HepG2 (cell line): ENCODE measurements around the gene FAM110D. TPM values are rescaled to one million over a fixed set of nuclear protein-coding genes. Genes with fewer than 3 reads are reported as not detected.

Experiments used
- HDAC2 ChIP-seq: sonication (generic); formaldehyde crosslinking; IDR thresholded peaks from 2 replicates; pipeline ENCODE4 v1.4.0; 2020; ENCODE audit warnings: missing genetic modification reagents
- PCBP1 ChIP-seq: fragments of 200-400 bp; formaldehyde crosslinking; IDR thresholded peaks from 2 replicates; pipeline ENCODE4 v1.6.1; 2017; ENCODE audit warnings: mild to moderate bottlenecking, low read depth, low read length, borderline replicate concordance
- RXRA ChIP-seq: sonication (generic); formaldehyde crosslinking; IDR thresholded peaks from 2 replicates; pipeline ENCODE4 v1.5.1; 2020; ENCODE audit warnings: missing genetic modification reagents
- SAFB2 ChIP-seq: sonication (generic); formaldehyde crosslinking; IDR thresholded peaks from 2 replicates; pipeline ENCODE4 v1.5.1; 2020; ENCODE audit warnings: missing genetic modification reagents, low read depth, mild to moderate bottlenecking, borderline replicate concordance
- SMC3 ChIP-seq: IDR thresholded peaks from 2 replicates; pipeline ENCODE4 v1.6.1; 2011; ENCODE audit warnings: low read length, improper control_type of control experiment
- YEATS4 ChIP-seq: sonication (generic); formaldehyde crosslinking; IDR thresholded peaks from 2 replicates; pipeline ENCODE4 v1.4.0; 2020; ENCODE audit warnings: missing genetic modification reagents, borderline replicate concordance
- ZNF446 ChIP-seq: sonication (generic); formaldehyde crosslinking; IDR thresholded peaks from 2 replicates; pipeline ENCODE4 v1.5.0; 2020; ENCODE audit warnings: mild to moderate bottlenecking, missing genetic modification reagents
- ZSCAN22 ChIP-seq: sonication (generic); formaldehyde crosslinking; IDR thresholded peaks from 2 replicates; pipeline ENCODE4 v1.4.0; 2020; ENCODE audit warnings: mild to moderate bottlenecking, missing genetic modification reagents
- polyA plus RNA-seq, 8 experiments: library from polyadenylated mRNA; depleted of rRNA in 3 of 8; stranded (reverse) in 7 of 8; unstranded in 1 of 8; fragments of >200 nt; fragmentation: Illumina TruSeq in 4 of 8; extraction: Trizol in 4 of 8; gene quantifications; 2 replicates each; pipeline versions ENCODE4 v1.2.1 to v1.2.3, GENCODE V29; 2011 to 2016; ENCODE audit warnings: low read depth in 4 of 8, missing spikeins in 1 of 8, mixed read lengths in 1 of 8; ENCODE audit not compliant: insufficient read depth in 1 of 8
- total RNA-seq, 5 experiments: library from RNA; depleted of rRNA; stranded (reverse); fragments of >200 nt; fragmentation: Illumina TruSeq; extraction: Trizol; gene quantifications; 2 replicates each; pipeline ENCODE4 v1.2.3, GENCODE V29; 2016; ENCODE audit warnings: low read depth in 1 of 5
- TF ChIP-seq, protein P1 (sequence below): sonication (generic); formaldehyde crosslinking; IDR thresholded peaks from 2 replicates; pipeline ENCODE4 v1.5.0; 2020; ENCODE audit warnings: mild to moderate bottlenecking, missing genetic modification reagents
- TF ChIP-seq, protein P2 (sequence below): sonication (generic); formaldehyde crosslinking; IDR thresholded peaks from 2 replicates; pipeline ENCODE4 v1.4.0; 2020; ENCODE audit warnings: mild to moderate bottlenecking, missing genetic modification reagents
- TF ChIP-seq, protein P3 (sequence below): sonication (generic); formaldehyde crosslinking; IDR thresholded peaks from 2 replicates; pipeline ENCODE4 v1.4.0; 2020; ENCODE audit warnings: missing genetic modification reagents, borderline replicate concordance
- TF ChIP-seq, protein P4 (sequence below): sonication (generic); formaldehyde crosslinking; IDR thresholded peaks from 2 replicates; pipeline ENCODE4 v1.5.1; 2020; ENCODE audit warnings: mild to moderate bottlenecking, missing genetic modification reagents

Gene FAM110D
- total and polyA plus RNA-seq, 2 of the 13 experiments (the other 11 are each of a cell fraction or from before 2014, with no cell fraction given), result not detected

DNA sequence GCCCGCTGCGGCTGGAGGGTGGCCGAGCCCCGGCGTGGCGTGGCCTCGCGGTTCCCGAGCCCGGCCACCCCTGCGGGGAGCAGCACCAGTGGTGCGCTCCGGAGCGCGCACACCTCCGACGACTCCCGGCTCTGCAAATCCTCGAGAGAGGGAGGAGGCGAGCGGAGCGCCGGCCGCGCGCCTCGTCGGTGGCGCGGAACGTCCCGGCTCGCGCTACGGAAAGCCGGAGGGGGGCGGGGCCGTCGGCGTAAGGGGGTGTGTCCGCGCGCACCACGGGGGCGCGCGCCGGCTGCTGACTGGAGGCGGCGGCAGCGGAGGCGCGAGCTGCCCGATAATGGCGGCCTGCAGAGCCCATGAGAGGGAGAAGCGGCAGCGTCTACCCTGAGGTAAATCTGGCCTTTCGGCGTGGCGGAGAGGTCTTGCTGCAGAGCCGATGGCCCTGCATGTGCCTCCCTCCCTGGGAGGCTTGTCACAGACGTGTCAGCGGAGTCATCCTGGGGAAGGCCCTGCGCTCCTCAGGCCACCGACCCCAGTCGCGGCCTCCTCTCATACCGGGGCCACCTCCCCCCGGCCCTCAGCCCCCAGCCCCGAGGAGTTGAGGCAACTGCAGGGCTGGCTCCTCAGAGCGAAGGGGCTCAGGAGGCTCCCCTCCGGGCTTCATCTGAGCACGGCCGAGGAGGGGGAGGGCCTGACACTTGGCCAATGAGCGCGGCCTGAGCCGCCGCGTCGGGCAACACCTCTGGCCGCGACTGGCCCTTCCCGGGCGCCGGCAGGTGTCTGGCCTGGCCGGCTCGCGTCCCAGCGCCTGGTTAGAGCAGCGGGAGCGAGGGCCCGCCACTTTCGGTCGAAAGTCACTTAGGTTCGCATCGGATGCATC lies 47.1 kb upstream of the FAM110D start, which contains the start of gene PDIK1L (continued):
- TF ChIP-seq, protein P1, sequence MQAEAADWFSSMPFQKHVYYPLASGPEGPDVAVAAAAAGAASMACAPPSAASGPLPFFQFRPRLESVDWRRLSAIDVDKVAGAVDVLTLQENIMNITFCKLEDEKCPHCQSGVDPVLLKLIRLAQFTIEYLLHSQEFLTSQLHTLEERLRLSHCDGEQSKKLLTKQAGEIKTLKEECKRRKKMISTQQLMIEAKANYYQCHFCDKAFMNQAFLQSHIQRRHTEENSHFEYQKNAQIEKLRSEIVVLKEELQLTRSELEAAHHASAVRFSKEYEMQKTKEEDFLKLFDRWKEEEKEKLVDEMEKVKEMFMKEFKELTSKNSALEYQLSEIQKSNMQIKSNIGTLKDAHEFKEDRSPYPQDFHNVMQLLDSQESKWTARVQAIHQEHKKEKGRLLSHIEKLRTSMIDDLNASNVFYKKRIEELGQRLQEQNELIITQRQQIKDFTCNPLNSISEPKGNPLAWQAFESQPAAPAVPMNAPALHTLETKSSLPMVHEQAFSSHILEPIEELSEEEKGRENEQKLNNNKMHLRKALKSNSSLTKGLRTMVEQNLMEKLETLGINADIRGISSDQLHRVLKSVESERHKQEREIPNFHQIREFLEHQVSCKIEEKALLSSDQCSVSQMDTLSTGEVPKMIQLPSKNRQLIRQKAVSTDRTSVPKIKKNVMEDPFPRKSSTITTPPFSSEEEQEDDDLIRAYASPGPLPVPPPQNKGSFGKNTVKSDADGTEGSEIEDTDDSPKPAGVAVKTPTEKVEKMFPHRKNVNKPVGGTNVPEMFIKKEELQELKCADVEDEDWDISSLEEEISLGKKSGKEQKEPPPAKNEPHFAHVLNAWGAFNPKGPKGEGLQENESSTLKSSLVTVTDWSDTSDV (CRISPR knock-in tag), result peak; percentile 73; the same call in 1 of the 2 replicates
- no peak for TF ChIP-seq SMC3
- 0 out of 2 replicates have a peak, but pooled peaks have one; percentile 43 for TF ChIP-seq RXRA (CRISPR knock-in tag)
- peak; percentile 62; the same call in 1 of the 2 replicates for TF ChIP-seq HDAC2 (CRISPR knock-in tag)
- no peak for TF ChIP-seq SAFB2 (CRISPR knock-in tag)
- TF ChIP-seq PCBP1, result no peak
- TF ChIP-seq, protein P2, sequence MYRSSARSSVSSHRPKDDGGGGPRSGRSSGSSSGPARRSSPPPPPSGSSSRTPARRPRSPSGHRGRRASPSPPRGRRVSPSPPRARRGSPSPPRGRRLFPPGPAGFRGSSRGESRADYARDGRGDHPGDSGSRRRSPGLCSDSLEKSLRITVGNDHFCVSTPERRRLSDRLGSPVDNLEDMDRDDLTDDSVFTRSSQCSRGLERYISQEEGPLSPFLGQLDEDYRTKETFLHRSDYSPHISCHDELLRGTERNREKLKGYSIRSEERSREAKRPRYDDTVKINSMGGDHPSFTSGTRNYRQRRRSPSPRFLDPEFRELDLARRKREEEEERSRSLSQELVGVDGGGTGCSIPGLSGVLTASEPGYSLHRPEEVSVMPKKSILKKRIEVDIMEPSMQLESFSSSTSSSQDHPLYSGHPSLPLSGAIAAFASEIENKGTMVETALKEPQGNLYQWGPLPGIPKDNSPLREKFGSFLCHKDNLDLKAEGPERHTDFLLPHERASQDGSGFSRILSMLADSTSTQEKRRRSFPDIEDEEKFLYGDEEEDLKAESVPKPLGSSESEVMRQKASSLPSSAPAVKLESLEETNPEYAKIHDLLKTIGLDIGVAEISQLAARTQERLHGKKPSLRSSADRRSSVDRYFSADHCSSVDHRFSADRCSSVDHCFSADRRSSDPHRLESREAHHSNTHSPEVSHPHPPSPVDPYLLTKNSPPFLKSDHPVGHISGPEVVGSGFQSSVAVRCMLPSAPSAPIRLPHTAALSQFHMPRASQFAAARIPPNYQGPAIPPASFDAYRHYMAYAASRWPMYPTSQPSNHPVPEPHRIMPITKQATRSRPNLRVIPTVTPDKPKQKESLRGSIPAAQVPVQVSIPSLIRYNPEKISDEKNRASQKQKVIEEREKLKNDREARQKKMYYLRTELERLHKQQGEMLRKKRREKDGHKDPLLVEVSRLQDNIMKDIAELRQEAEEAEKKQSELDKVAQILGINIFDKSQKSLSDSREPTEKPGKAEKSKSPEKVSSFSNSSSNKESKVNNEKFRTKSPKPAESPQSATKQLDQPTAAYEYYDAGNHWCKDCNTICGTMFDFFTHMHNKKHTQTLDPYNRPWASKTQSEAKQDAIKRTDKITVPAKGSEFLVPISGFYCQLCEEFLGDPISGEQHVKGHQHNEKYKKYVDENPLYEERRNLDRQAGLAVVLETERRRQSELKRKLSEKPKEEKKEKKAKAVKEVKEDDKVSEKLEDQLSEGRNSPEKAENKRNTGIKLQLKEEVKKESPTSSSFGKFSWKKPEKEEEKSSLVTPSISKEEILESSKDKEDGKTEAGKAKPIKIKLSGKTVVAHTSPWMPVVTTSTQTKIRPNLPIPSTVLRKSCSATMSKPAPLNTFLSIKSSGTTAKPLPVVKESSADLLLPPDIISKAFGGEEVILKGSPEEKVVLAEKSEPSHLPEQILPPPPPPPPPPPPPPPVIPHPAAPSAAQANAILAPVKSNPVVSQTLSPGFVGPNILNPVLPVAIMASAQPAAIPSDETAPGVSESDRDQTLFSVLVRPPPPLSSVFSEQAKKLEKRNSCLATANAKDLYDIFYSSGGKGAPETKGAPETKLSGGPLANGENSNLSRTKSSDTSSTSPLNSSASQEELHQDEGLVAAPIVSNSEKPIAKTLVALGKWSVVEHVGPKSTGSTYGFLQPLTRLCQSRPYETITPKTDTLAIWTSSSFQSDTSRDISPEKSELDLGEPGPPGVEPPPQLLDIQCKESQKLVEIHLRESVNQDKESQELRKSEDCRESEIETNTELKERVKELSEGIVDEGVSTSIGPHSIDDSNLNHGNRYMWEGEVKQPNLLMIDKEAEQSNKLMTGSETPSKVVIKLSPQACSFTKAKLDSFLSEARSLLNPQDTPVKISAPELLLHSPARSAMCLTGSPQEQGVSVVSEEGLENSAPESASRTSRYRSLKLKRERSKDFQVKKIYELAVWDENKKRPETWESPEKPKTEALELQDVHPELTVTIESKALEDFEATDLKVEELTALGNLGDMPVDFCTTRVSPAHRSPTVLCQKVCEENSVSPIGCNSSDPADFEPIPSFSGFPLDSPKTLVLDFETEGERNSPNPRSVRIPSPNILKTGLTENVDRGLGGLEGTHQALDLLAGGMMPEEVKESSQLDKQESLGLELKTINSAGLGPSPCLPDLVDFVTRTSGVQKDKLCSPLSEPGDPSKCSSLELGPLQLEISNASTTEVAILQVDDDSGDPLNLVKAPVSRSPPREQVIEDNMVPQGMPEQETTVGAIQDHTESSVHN, result no peak
- TF ChIP-seq YEATS4, result peak; percentile 47; the same call in 1 of the 2 replicates
- TF ChIP-seq, protein P3, sequence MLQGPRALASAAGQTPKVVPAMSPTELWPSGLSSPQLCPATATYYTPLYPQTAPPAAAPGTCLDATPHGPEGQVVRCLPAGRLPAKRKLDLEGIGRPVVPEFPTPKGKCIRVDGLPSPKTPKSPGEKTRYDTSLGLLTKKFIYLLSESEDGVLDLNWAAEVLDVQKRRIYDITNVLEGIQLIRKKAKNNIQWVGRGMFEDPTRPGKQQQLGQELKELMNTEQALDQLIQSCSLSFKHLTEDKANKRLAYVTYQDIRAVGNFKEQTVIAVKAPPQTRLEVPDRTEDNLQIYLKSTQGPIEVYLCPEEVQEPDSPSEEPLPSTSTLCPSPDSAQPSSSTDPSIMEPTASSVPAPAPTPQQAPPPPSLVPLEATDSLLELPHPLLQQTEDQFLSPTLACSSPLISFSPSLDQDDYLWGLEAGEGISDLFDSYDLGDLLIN, result 0 out of 2 replicates have a peak, but pooled peaks have one; percentile 57
- TF ChIP-seq, protein P4, sequence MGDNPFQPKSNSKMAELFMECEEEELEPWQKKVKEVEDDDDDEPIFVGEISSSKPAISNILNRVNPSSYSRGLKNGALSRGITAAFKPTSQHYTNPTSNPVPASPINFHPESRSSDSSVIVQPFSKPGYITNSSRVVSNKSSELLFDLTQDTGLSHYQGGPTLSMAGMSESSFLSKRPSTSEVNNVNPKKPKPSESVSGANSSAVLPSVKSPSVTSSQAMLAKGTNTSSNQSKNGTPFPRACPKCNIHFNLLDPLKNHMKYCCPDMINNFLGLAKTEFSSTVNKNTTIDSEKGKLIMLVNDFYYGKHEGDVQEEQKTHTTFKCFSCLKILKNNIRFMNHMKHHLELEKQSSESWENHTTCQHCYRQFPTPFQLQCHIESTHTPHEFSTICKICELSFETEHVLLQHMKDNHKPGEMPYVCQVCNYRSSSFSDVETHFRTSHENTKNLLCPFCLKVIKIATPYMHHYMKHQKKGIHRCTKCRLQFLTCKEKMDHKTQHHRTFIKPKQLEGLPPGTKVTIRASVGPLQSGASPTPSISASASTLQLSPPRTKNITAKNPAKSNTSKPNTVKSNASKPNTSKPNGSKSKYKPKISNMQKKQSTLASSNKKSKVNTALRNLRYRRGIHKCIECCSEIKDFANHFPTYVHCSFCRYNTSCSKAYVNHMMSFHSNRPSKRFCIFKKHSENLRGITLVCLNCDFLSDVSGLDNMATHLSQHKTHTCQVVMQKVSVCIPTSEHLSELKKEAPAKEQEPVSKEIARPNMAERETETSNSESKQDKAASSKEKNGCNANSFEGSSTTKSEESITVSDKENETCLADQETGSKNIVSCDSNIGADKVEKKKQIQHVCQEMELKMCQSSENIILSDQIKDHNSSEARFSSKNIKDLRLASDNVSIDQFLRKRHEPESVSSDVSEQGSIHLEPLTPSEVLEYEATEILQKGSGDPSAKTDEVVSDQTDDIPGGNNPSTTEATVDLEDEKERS, result no peak
- TF ChIP-seq ZSCAN22 (CRISPR knock-in tag), result no peak
- TF ChIP-seq ZNF446 (CRISPR knock-in tag), result no peak; the same call in 1 of the 2 replicates
